Activated CD8-positive, alpha-beta memory T cell treated with anti-CD3 and anti-CD28 coated beads, Interleukin-2, amount 50 U/mL, for 1 hour (primary cell): ENCODE measurements around the gene CHRNA4.

Source experiments
- DNase-seq: peaks from one replicate; pipeline ENCODE4 v3.0.0-alpha.2; 2020; ENCODE audit errors: extremely low read depth

Gene CHRNA4

DNA sequence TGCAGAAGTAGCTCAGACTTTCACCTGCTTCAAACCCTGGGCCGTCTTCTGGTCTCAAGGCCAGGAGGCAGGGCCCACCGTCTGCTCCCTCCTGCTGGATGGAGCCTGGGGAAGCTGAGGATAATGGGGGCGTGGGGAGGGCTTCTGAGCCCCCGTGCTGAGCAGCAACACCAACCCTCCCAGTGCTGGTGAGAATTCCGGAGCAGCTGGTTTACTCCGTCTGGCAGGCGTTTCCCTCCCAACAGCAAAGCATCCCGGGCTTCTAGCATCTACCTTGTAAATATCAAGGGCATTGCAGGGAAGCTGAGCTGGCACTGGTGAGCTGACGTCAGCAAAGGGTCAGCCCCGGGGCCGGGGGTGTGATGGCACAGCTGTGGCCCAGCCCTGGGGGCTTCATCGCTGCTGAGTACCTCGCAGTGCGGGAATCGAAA lies 16.8 kb upstream of the CHRNA4 start:
- DNase-seq, result no peak

DNA sequence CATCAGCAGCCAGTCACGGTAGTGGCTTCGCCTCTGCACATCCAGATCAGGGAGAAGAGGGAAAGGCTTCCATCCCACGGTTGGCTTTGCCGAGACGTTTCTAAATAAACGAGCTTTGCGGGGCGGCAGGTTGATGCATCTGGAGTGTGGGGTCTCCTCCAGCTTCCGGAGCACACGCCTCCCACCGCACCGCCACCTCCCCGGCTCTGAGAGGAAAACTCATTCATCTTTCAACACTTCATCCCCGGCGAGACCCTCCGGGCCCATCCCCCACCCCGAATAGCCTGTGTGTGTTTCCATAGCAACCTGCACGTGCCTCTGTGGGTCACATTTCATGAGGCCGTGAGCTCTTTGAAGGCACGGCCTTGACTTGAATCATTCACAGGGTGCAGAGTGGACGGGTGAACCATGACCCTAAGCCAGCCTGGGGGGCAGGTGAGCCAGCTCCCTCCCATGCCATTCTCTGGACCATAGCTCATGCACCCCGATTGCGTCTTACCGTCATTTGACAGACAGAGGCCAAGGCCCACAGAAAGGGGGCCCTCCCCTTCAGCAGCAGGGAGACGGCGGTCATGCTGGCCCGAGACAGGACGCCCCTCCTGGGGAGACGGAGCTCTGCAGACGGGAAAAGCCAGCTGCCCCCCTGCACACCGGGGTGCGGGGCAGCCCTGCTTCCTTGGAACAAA lies 16.2 kb upstream of the CHRNA4 start:
- no peak for DNase-seq

DNA sequence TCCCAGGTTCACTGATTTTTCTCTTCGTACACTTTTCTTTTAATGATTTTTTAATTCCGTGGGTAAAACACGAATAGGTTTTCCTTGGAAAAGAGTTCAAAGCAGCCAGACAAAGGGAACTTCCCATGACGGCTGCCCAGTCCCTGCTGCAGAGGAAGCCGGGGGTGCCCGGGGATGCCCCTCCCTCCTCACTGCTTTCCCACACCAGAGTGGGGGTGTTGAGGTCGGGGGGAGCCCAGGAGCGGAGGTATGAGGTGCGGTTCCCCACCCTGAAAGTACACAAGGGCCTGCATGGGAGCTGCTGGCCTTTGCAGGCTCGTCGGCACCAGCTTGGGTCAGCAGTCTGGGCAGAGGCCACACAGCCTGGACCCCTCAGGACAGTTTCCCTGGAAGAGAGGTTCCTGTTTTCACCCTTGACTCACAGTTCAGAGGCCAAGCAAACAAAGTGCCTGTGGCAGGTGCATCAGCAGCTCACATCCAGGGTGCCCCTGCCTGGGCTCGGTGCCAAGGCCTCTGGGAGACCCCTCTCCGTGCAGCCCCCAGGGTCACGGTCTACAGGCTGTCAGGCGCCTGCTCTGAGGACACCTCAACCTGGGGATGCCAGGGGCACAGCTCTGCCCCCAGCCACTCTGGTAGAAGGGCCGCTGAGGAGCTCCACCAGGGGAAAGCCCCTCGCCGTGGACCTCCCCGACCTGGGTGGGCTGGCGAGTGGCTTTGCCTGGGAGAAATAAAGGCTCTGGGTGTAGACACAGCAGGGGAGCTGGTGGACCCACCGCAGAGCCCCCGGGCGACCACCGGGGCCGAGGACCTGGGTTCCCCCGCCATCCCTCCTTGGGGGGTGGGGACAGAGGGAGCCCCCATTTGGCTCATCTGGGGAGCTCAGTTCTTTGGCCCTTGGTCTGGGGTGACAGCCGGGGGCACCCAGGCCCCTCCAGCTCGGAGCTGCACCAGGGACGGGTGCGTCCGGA lies 15.4 kb upstream of the CHRNA4 start:
- DNase-seq, result no peak

DNA sequence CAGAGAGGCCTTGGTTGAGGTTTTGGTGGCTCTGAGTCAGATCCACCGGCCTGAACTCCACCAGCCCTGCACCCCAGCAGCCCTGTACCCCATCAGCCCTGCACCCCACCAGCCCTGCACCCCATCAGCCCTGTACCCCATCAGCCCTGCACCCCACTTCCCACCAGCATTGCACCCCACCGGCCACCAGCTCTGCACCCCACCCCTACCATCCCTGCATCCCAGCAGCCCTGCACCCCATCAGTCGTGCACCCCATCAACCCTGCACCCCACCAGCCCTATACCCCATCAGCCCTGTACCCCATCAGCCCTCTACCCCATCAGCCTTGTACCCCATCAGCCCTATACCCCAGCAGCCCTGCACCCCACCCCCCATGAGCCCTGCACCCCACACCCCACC lies 14.3 kb upstream of the CHRNA4 start:
- no peak for DNase-seq

DNA sequence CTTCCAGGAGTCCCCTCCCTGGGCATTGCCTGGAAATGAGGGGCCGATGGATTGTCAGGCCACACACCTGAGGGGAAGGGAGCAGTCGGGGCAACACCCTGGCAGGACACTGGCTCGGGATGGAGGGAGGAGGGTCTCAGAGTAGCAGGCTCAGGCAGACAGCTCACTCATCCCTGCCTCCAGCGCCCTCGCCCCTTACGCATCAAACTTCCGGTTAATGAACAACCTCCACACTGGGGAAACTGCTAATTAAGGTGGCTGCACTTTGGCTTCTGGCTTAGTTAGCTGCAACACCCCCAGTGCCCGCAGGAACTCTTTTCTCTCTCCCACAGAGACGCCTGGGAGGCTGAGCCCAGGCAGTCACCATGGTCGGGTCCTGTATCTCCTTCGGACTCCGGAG lies 13.4 kb upstream of the CHRNA4 start:
- DNase-seq, result no peak

DNA sequence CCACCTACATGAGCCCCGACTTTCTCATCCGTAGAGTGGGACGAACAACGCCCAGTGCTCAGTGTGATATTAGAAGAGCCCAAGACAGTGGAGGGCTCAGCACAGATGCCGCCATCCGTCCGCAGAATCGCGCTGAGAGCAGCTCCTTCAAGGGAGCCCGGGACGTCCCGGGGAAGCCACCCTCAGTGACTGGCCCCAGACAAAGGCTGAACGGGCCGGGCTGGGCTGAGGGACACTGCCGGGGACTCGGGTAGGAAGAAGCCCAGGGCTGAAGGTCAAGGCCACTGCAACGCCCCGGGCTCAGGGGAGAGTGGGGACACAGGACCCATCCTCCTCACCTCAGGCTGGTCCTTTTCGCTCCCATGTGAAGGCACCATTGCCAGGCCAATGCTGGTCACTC lies 12.8 kb upstream of the CHRNA4 start:
- DNase-seq, result no peak

DNA sequence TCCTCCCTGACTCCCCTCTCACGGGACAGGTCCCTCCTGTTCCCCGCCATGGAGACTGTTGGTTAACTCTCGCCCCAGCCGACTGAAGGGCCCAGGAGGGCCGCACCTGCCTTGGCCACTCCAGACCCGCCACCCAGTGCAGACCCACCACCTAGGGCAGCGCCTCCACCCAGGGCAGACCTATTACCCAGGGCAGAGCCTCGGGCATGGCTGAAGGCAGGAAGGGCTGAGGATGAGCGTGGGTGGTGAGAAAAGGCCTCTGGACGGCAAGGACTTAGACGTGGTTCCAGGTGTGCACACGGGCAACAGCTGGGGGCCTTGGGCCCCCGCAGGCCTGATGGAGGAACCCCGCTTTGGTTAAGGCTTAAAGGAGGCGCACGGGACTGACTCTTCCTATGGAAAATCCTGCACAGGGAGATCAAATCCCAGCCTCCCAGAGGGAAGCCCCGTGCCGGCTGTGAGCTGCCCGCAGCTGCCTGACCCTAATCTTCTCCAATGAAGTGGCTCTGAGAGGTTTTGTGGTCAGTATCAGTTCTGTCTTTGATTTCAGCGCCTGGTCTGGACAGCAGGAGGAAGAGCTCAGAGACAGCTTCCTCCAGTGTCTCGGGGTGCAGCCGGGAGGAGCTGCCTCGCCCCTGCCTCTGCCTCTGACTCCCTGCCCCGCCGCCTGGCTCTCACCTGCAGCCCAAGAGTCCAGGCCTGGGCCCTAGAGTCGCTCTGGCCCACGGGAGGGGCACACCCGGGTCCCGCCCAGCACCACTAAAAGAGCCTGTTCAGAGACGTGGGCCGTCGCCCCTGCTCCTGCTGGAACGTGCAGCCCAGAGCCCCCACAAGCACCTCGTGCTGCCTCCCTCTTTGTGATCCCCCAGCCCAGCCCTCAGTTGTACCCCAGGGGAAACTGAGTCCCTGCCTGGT lies 12.1 kb upstream of the CHRNA4 start:
- DNase-seq, result no peak

DNA sequence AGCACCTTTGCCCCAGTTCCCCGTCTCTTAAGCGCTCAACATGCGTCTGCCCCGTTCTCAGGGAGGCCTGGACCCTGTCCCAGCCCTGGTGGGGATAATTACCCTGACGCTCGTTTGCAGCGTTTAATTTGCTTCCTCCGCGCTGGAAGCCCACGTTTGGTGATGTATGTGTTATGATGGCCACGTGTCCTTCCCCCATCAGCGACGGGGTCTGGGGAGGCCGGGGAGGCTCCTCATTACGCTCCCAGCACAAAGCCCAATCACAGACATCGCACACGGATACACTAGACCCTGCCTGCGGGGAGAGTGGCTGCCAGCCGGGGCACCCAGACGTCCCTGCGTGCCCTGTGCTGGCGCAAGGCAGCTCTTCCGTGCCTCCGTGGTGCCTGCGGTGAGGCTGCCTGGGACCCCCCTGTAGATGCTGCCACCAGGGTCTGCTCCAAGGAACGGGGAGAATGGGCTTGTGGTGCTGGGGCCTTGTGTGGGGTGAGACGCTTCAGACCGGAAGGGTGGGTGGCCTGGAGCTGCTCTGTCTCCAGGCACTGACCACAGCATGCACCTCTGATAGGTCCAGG lies 10.2 kb upstream of the CHRNA4 start:
- DNase-seq, result no peak

DNA sequence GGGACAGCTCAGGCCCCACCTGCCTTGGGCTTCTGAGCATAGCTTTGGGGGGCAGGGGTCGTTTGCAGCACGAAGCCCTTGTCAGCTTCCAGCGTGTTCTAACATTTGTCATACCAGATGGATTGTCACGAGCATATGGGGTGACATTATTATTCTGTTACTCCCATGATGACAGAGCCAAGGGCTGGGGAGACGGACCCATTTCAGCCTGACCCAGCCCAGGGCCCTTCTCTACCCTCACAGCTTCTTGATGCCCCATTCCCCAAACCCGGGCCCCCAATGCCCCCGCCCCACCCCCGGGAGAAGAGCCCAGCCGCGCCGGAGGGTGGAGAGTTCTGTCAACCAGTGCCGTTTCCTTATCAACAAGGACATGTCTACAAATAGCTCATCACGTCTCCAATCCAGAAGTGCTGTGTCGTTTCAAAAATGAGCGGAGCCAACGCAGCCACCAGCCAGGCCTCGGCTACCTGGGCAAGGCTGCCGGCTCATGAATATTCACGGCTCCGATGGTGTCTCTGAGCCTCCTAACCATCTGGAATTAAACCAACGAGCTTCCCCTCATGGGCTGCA lies 9.6 kb upstream of the CHRNA4 start:
- no peak for DNase-seq

DNA sequence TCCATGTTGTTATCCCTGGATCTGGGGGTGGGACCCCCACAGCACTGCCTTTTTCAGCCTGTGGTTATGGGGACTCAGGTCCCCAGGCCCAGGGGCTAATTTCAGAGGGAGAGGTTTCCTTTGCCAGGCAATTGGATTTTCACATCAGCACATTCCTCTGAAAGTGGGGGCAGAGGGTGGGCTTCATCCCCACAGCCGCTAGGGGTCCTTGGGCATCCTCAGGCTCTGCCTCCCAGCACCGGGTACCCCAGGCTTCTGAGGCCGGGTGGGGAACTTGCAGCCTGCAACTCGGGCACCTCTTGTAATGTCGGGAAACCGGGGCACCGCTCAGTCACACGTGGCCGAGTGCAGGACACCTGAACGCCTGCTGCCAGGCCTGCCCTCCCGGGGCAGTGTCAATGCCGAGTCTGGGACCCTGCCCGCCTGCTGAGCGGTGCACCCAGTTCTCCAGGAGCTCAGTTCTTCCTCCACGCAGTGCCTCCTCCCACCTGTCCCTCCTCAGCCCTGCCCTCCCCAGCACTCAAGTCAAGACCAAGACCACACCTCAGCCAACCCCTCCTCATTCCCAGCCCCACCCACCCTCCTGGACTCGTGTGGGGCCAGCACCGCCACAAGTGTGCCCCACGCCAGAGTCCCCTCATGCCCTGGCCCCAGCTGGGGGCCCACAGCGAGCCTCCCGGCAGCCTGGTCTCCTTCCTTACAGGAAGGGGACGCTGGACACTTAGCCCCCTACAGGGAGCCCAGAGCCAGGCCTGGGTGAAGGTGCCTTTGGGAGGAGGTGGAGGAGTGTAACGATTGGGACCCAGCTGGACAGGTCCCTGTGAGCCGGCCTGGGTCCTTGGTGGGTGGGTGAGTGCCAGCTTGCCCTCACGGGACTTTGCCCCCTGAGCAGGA lies 8.8 kb upstream of the CHRNA4 start:
- no peak for DNase-seq

DNA sequence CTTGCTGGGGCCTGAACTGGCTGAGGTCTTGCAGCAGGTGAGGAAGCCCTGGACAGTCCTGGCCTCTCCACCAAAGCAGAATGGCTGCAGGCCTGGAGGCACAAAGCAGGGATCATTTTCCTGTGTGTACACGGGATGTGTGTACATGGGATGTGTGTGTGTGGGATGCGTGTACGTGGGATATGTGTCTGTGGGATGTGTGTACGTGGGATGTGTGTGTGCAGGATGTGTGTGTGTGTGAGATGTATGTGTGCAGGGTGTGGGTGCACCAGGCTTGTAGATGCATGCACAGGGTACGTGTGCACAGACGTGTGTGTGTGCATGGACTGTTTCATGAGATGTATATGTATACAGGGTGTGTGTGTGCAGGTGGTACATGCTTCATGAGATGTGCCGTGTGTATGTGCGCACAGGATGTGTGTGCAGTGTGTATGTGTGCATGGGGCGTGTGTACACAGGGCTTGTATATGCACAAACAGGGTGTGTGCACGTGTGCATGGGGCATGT lies 7.9 kb upstream of the CHRNA4 start:
- no peak for DNase-seq

DNA sequence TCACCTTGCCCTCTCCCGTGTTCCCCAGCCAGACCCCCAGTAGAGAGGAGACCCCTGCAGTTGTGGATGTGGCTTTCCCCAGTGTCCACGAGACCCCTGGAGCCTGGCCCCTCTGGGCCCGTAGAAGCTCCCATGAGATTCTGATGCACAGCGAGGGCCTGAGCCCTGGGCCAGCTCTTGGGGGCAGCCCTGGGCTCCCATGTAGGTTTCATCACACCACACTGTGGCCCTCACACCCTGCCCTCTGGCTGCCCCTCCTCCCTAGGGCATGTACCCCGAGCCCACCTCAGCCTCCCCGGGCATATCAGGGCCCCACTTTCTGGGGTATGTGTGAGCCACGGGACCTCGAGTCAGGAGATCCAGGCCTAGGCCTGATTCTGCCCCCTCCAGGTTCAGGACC lies 7.0 kb upstream of the CHRNA4 start:
- DNase-seq, result no peak

DNA sequence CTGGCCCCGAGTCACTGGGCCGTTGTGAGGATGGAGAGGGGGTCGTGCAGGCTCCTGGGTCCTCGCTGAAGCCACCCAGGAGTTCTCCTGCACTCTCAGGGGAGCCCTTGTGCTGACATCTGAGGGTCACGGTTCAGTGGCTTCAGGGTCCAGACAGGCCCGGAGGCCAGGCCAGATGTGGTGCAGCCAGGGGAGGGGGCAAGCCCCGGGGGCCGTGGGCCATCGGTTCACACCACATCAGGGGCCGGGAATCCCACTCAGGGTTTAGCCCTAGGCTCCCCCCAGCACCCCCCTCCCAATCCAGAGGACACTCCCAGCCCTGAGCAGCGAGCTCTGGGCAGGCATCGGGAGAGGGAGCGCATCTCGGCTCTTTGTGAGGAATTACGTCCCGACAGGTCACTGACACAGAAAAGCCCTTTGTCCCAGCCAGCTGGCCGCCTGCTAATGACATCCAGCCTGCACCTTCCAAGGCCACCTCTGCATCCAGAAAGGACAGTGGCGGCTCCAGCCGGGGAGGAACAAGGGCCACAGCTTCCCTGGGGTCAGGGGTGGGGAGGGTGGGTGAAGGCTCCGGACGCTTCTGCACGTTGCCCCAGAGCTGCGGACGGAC lies 6.4 kb upstream of the CHRNA4 start:
- no peak for DNase-seq

DNA sequence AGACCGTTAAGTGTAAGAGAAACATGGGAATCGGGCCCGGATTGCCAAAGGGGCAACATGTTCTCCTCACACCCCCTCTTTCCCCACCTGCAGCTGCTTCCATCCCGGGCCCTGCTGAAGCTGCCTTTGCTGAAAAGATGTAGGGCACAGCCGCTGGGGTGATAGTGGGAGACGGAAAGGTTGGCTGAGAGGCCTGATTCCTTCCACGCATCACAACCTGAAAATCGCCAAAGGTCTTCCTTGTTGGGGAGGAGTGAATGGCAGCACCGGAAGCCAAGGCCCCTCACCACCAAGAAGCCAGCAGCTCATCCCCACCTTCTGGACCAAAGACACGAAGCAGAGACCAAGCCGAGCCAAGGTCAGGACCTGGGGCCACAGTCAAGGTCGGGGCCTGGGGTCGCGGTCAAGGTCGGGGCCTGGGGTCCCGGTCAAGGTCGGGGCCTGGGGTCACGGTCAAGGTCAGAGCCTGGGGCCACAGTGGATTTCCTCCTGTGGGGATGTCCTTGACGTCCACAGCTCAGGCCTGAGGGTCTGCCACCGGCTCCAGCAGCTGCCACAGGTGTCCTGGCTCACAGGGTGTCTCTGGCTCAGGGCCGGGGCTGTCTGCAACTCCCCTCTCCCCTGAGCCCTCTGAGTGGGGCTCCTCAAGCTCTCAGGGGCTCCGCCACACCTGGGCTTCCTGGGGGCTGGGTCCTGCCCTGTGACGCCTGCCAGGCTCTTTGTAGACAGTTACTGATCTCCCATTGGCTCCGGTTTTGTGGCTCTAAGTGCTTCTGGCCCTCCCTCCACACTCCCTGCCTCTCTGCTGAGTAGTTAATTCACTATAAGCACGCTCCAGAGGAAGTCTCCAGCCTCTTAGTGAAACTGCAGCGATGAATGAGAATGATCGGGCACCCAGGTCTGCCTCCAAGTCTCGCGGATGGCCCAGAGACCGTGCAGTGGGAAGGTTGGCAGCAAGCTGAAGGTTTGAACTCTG lies 5.5 kb upstream of the CHRNA4 start:
- no peak for DNase-seq

DNA sequence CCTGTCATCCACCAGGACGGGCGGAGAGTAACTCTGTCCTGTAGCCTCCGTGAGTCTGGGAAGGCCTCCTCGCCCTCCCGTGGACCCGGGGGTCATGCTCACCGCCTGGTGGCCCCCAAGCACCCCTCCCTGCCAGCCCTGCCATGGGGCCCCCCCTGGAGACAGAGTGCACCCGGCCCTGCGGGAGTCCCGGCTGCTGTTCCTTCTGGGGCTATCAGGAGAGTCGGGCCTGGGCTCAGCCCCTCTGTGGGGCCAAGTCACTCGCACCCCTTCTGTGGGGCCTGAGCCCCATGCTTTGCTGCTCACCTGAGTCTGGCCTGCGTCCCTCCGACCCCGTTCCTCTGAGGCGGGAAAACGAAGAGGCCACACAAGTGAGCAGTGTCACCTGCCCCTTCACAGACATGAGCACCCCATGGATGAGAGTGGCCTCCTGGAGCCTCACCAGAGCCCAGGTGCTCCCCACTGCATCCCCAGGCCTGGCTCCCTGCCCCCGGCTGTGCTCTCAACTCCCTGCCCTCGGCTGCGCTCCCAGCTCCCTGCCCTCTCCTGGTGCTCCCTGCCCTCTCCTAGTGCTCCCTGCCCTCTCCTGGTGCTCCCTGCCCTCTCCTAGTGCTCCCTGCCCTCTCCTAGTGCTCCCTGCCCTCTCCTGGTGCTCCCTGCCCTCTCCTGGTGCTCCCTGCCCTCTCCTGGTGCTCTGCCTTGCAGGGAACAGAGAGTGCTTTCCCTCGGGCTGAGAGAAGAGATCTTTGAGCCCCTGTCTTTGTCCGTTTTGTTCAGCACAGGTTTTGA lies 4.6 kb upstream of the CHRNA4 start:
- DNase-seq, result no peak

DNA sequence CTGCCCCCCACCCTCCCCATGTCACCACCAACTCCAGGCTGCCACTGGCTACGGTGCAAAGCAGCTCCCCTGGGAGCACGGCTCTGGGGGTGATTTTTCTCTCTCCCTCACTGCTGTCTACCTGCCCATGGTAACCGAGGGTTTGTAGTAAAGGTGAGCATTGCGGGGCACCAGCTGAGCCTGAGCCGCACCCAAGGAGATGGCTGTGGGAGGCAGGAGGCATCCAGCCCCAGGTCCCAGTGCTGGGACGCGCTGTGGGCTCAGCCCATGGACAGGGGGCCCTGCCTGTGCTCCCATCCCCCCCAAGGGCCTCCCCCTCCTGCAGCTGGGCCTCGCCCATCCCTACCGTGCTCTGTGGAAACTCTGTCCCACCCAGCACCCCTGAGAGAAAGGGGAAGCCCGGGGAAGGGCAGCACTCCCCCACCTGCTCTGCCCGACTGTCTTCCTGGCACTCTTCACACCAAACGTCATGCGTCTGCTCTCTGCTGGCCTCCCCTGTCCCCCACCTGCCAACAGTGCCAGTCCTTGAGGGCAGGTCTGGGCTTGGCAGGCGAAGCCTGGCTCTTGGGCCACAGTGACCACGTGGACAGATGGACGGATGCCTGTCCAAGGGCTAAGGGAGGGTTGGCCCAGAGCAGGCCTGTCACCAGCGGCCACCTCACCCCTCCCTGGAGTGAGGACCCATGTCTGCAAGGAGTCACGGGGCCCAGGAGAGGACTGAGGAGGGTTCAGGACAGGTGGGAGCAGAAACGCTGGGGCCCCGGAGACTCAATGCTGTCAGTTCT lies 3.8 kb upstream of the CHRNA4 start:
- DNase-seq, result no peak
